Mucosa of descending colon (tissue), 3 donors: ENCODE results near the gene COBL. TPM values are rescaled to one million over a fixed set of nuclear protein-coding genes. Genes with fewer than 3 reads are reported as not detected.

ENCODE experiments used
- ATAC-seq: fragments of 200-7000 bp; cut with Tn5 transposase; one replicate; pipeline ENCODE4 v1.9.1; 2020; ENCODE audit warnings: mild to moderate bottlenecking, moderate library complexity
- DNase-seq, 3 donors: peaks; one replicate each; pipeline ENCODE4 v3.0.0-alpha.2; 2020
- H3K36me3 ChIP-seq: fragments of 200-600 bp; one replicate; pipeline ENCODE4 v1.8.0; 2021; ENCODE audit warnings: low read depth, mild to moderate bottlenecking
- H3K4me1 ChIP-seq: fragments of 200-600 bp; one replicate; pipeline ENCODE4 v1.8.0; 2021; ENCODE audit warnings: low read depth, mild to moderate bottlenecking
- H3K4me3 ChIP-seq: fragments of 200-600 bp; one replicate; pipeline ENCODE4 v1.8.0; 2021; ENCODE audit warnings: mild to moderate bottlenecking
- H3K9me3 ChIP-seq: fragments of 200-600 bp; one replicate; pipeline ENCODE4 v1.8.0; 2021; ENCODE audit warnings: mild to moderate bottlenecking
- CTCF ChIP-seq: fragments of 200-600 bp; IDR thresholded peaks from one replicate; pipeline ENCODE4 v1.8.0; 2022; ENCODE audit warnings: antibody characterized with exemption, mild to moderate bottlenecking
- intact Hi-C, 2 donors: fragments of 100-400 bp; cut with DNase I in 1 of 2; cut with micrococcal nuclease in 1 of 2; formaldehyde crosslinking; loops; one replicate each; pipeline versions ENCODE4 v1.11.0 to v1.11.1; 2022; cut with DNase I, micrococcal nuclease
- total RNA-seq, 3 donors: library from RNA; stranded (reverse); fragmentation: NEBNext Ultra II Directional in 2 of 3; extraction: Animal tissue kit (Norgen Biotek cat#: 25700) in 2 of 3; gene quantifications; one replicate each; pipeline versions ENCODE4 v1.2.1 to v1.2.4, GENCODE V29; 2021 to 2023
- donor health status: DM: no; HTN: no; CAD: no; lungs with moderate emphysema.
- donor health status: DM: no; HTN: no; CAD: no.
- donor health status: DM: no; HTN: yes; CAD: no.

COBL gene
- total RNA-seq, 3 donors from 2014 or later = 48.6 to 91.8 (median 56.6) TPM

DNA sequence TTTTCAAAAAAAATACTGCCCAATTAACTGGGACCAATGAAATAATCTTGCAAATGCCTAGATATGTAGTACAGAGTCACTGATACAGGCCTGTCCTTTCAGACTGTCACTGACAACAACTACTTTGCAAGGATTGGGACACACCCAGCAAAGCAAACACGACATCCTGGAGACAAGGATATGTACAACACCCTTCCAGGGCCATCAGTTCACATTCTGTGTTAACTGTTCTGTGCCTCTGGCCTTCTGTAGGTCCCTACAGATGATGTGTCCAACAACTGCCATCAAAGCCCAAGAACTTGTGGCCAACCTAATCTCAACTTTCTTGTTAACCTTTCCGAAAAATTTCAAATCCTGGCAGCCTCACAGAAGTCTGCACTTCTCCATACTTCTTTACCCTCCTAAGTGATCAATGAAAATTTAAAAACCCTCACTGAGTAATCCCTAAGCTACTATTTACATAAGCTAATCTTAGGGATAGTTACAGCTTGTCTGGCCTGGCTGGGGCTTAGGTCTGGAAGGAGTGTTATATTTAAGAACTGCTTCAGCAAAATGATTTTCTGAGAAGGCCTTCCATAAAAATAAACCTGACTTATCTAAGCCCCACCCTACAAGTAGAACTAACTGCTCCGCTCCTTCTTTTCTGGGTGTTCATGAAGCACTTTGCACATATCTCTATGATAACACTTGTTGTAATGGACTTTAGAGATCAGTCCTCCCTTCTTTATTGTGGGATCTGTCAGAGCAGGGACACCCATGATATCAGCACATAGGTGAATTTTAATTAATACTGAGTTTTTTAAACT lies 21.0 kb downstream of the COBL start:
- no peak for TF ChIP-seq CTCF
- ATAC-seq = peak; percentile 89
- DNase-seq = peak in 1 of 3 donors; percentile 84
- Histone ChIP-seq H3K9me3 (no peaks in the 10 kb centered on the region), H3K4me1 (peaks cover 18% of the 10 kb centered on the region), H3K4me3 (no peak overlapping the region), H3K36me3 (no peaks in the 10 kb centered on the region)
- intact Hi-C loops = no loop called here

DNA sequence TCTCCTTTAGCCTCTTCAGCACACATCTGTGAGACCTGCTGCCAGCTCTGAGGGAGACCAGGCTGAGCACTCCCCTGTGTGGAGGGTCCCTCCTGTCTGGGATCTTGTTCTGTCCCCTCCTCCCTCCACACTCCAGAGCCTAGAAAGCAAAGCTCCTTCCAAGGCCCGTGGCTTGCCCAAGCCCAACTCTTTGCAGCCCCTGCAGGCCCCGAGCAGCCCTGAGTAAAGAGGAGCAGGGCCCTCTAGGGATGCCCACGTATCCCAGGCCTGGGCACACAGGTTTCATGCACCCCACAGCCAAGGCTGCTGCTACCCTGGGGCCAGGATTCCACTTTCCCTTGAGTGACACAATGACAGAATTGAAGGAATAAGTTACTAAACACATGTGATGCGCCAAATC lies 24.0 kb downstream of the COBL start:
- ATAC-seq = no peak
- Histone ChIP-seq H3K4me1 (peaks cover 35% of the 10 kb centered on the region), H3K9me3 (no peaks in the 10 kb centered on the region), H3K4me3 (no peak overlapping the region), H3K36me3 (no peaks in the 10 kb centered on the region)
- no peak for TF ChIP-seq CTCF
- no peak for DNase-seq
- intact Hi-C loops = no loop called here

GRCh38 chr7:51290702-51291540 lies 25.7 kb downstream of the COBL start:
- ATAC-seq (peak; percentile 77), DNase-seq (peak; percentile 47 to 66 (median 63))
- TF ChIP-seq CTCF = no peak
- intact Hi-C loops = no loop called here
- Histone ChIP-seq H3K4me3 (no peak overlapping the region), H3K4me1 (peaks cover 32% of the 10 kb centered on the region), H3K36me3 (no peaks in the 10 kb centered on the region), H3K9me3 (no peaks in the 10 kb centered on the region)

DNA sequence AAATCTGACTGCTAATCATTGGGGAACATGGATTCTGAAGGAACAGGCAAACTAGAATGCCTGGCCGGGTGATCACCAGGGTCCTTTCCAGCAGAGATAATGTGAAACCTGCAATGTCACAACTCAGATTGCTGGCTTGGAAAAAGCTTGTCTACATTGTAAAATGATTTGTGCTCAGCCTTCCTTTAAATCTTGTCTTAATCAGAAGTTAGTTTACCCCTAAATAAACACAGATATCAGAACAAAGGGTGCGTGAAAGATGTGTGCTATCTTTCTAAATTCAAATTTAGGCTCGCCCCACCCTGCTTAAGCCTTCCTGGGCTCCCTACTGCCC lies 26.3 kb downstream of the COBL start:
- Histone ChIP-seq H3K9me3 (no peaks in the 10 kb centered on the region), H3K4me1 (peaks cover 26% of the 10 kb centered on the region), H3K4me3 (no peak overlapping the region), H3K36me3 (no peaks in the 10 kb centered on the region)
- TF ChIP-seq CTCF = no peak
- intact Hi-C loops = no loop called here
- ATAC-seq (no peak), DNase-seq (no peak)

DNA sequence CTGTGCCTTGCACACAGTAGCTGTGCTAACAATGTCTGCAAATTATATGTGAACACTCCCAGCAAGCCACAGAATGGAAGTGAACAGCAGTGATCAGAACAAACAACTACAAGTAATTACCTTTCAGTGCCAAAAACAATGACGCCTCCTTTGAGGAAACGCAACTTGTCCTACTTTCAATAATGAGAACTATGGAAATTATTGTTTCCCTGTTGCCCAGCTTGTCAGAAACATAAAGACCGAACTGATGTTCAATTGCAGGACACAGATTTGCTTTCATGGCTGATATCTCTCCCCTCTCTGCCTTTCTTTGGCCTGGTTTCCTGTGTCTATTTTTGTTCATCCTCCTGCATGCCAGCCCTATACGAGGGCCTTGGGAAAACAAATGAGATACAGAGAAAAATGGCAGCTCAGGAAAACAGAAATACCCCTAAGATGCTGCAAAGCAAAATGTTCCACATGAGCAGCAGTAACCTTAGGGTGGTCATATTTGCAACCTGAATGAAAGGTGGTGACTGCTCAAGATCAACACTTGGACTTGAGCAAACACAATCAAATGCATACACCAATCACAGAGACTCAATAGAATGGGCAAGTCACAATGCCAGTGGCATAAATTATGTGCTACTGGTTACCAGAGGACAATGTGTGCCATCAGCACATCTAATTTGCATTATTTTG lies 26.8 kb downstream of the COBL start:
- intact Hi-C loops = no loop called here
- TF ChIP-seq CTCF = no peak
- Histone ChIP-seq H3K9me3 (no peaks in the 10 kb centered on the region), H3K4me3 (no peak overlapping the region), H3K36me3 (no peaks in the 10 kb centered on the region), H3K4me1 (peaks cover 22% of the 10 kb centered on the region)
- ATAC-seq (peak; percentile 62), DNase-seq (no peak)
